ES-I3 (cell line): ENCODE results near the gene XPNPEP3.
"Not testable (repeated sequence)": the region's sequence is repeated elsewhere in the genome, so short reads cannot be mapped to it uniquely, and the experiment has no call there.

Experiments
- H3K36me3 ChIP-seq: 2 replicates; pipeline ENCODE4 v1.6.1; 2013; ENCODE audit warnings: mild to moderate bottlenecking, low read length, control low read depth, moderate library complexity; ENCODE audit not compliant: insufficient read depth
- H3K4me1 ChIP-seq: 2 replicates; pipeline ENCODE4 v1.6.1; 2013; ENCODE audit warnings: mild to moderate bottlenecking, control low read depth, low read length; ENCODE audit not compliant: insufficient read depth
- H3K9ac ChIP-seq: 2 replicates; pipeline ENCODE4 v1.6.1; 2013; ENCODE audit warnings: low read depth, mild to moderate bottlenecking, low read length, moderate library complexity
- H3K9me3 ChIP-seq: 2 replicates; pipeline ENCODE4 v1.6.1; 2013; ENCODE audit warnings: mild to moderate bottlenecking, low read length, moderate library complexity; ENCODE audit not compliant: control insufficient read depth, insufficient read depth

Gene XPNPEP3

GRCh38 chr22:40877488-40877887 lies 20.5 kb downstream of the XPNPEP3 start:
- H3K9me3 ChIP-seq = no peaks in the 10 kb centered on the region
- H3K9ac ChIP-seq = no peak overlapping the region
- peaks cover under 1% of the 10 kb centered on the region; the same call in 1 of the 2 replicates for H3K36me3 ChIP-seq
- no peaks in the 10 kb centered on the region for H3K4me1 ChIP-seq

GRCh38 chr22:40878922-40879321 lies 22.0 kb downstream of the XPNPEP3 start:
- Histone ChIP-seq H3K9me3 (no peaks in the 10 kb centered on the region), H3K36me3 (peaks cover 9% of the 10 kb centered on the region; the same call in 1 of the 2 replicates), H3K4me1 (no peaks in the 10 kb centered on the region), H3K9ac (no peak overlapping the region)

DNA sequence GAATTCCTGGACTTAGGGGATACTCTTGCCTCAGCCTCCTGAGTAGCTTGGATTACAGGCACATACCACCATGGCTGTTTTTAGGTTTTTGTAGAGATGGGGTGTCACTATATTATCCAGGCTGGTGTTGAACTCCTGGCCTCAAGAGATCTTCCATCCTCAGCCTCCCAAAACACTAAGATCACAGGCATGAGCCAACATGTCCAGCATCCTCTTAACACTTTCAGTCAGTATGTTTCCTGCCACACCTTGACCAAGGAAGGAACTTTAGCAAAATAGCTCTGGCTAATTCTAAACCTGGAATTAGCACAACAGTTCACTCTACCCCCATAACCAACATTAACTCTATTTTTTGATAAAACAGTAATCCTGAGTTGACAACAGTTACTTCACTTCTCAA lies 32.2 kb downstream of the XPNPEP3 start:
- Histone ChIP-seq H3K9ac (no peak overlapping the region), H3K36me3 (peaks cover 15% of the 10 kb centered on the region), H3K4me1 (no peaks in the 10 kb centered on the region), H3K9me3 (no peaks in the 10 kb centered on the region)

GRCh38 chr22:40890881-40891280 lies 33.9 kb downstream of the XPNPEP3 start:
- no peak overlapping the region for H3K9ac ChIP-seq
- no peaks in the 10 kb centered on the region for H3K9me3 ChIP-seq
- H3K36me3 ChIP-seq = peaks cover 17% of the 10 kb centered on the region
- H3K4me1 ChIP-seq = no peaks in the 10 kb centered on the region

- no peaks in the 10 kb centered on the region for H3K9me3 ChIP-seq
- no peak overlapping the region for H3K9ac ChIP-seq
- no peaks in the 10 kb centered on the region for H3K4me1 ChIP-seq
- H3K36me3 ChIP-seq = 0 out of 2 replicates have a peak, but pooled peaks cover 2% of the 10 kb centered on the region
Observed at GRCh38 chr22:40894417-40894816, 37.5 kb downstream of the XPNPEP3 start.

GRCh38 chr22:40898850-40899357 lies 42.0 kb downstream of the XPNPEP3 start:
- H3K9me3 ChIP-seq = no peaks in the 10 kb centered on the region
- 0 out of 2 replicates have a peak, but pooled peaks cover 2% of the 10 kb centered on the region for H3K36me3 ChIP-seq
- no peak overlapping the region for H3K9ac ChIP-seq
- H3K4me1 ChIP-seq = no peaks in the 10 kb centered on the region

- peaks cover 5% of the 10 kb centered on the region; the same call in 1 of the 2 replicates for H3K36me3 ChIP-seq
Observed at GRCh38 chr22:40904101-40904500, 47.2 kb downstream of the XPNPEP3 start.

DNA sequence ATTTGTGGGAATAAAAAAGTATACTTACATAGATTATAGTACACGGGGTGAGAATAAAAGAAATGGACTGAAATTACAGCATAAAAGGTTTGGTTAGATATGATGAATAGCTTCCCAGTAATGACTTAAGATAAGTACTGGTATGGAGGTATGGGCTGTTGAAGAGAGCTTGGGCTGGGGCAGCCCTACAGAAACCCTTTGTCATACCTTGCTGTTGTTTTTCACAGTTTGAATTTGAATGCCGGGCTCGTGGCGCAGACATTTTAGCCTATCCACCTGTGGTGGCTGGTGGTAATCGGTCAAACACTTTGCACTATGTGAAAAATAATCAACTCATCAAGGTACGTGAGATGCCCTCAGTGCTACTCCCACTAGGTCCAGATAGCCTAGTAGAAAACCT lies 51.9 kb downstream of the XPNPEP3 start:
- no peak overlapping the region for H3K9ac ChIP-seq
- H3K4me1 ChIP-seq = no peaks in the 10 kb centered on the region
- peaks cover 7% of the 10 kb centered on the region; the same call in 1 of the 2 replicates for H3K36me3 ChIP-seq
- H3K9me3 ChIP-seq = no peaks in the 10 kb centered on the region

More at GRCh38 chr22:40904101-40904500, 47.2 kb downstream of the XPNPEP3 start:
- Histone ChIP-seq H3K4me1 (no peaks in the 10 kb centered on the region), H3K9ac (no peak overlapping the region), H3K9me3 (no peaks in the 10 kb centered on the region)

DNA sequence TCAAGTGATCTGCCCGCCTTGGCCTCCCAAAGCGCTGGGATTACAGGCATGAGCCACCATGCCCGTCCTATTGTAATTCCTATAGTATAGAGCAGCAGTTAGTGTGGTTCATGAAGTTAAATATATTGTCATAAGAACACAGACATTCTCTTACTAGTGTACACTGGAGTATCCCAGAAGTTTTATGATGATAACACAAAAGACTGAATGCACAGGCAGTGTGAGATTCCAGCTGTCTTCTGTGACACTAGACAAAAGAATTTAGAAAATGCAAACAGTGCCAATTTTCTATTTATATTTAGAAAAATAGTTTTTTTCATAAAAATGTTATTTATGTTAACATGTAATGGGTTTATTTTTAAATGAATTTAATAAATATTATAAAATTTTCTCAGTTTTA lies 54.8 kb downstream of the XPNPEP3 start:
- H3K4me1 ChIP-seq = no peaks in the 10 kb centered on the region
- peaks cover 2% of the 10 kb centered on the region; the same call in 1 of the 2 replicates for H3K36me3 ChIP-seq
- no peak overlapping the region for H3K9ac ChIP-seq
- H3K9me3 ChIP-seq = no peaks in the 10 kb centered on the region

GRCh38 chr22:40912987-40913386 lies 56.0 kb downstream of the XPNPEP3 start:
- H3K9me3 ChIP-seq, H3K4me1 ChIP-seq, H3K36me3 ChIP-seq, H3K9ac ChIP-seq: not testable (repeated sequence)

- H3K4me1 ChIP-seq = no peaks in the 10 kb centered on the region
- no peak overlapping the region for H3K9ac ChIP-seq
- peaks cover 14% of the 10 kb centered on the region for H3K36me3 ChIP-seq
- H3K9me3 ChIP-seq = no peaks in the 10 kb centered on the region
Observed at GRCh38 chr22:40919446-40919845, 62.5 kb downstream of the XPNPEP3 start.

DNA sequence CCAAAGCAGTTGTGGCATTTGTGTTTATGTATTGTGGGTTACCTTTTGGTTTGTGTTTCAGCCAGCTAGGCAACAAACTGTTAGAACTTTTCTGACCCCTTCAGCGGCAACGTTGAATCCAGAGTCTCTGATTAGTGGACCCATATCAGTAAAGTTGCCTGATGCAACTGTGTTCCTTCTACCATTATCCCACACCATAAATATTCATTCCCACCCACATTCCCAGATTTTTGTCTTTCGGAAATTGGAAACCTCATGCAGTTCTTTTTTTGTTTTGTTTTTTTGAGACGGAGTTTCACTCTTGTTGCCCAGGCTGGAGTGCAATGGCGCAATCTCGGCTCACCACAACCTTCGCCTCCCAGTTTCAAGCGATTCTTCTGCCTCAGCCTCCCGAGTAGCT lies 63.6 kb downstream of the XPNPEP3 start:
- Histone ChIP-seq H3K4me1 (no peaks in the 10 kb centered on the region), H3K36me3 (peaks cover 15% of the 10 kb centered on the region), H3K9ac (no peak overlapping the region), H3K9me3 (no peaks in the 10 kb centered on the region)

DNA sequence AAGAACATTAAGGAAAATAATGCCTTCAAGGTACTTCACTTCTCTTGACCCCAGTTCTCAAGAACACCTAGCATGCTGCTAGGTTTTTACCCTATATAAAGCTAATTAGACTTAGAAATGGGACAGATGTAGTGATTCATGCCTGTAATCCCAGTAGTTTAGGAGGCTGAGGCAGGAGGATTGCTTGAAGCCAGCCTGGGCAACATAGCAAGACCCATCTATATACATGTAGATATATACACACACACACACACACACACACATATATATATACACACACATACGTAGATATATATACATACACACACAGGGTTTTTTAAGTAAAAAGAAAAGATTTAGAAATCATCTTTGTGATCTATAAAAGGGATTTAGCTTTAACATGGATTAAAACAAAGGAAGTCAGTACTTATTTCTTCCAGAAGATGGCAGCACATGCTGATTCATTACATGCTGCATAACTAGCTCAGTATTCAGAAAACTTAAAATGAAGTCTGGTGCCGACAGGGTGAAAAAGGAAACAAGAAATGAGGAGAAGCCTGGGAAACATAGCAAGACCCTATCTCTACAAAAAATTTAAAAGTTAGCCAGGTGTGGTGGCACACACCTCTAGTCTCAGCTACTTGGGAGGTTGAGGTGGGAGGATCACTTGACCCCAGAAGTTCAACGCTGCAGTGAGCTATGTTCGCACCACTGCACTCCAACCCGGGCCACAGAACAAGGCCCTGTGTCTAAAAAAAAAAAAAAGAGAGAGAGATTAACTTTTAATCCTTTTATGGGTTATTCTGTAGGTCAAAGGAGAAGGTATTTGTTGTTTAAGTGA lies 65.7 kb downstream of the XPNPEP3 start:
- H3K36me3 ChIP-seq = peaks cover 25% of the 10 kb centered on the region
- H3K9me3 ChIP-seq = no peaks in the 10 kb centered on the region
- no peaks in the 10 kb centered on the region for H3K4me1 ChIP-seq
- H3K9ac ChIP-seq = no peak overlapping the region

GRCh38 chr22:40928657-40929056 lies 71.7 kb downstream of the XPNPEP3 start:
- peaks cover 25% of the 10 kb centered on the region for H3K36me3 ChIP-seq
- H3K9ac ChIP-seq = no peak overlapping the region
- H3K9me3 ChIP-seq = no peaks in the 10 kb centered on the region
- H3K4me1 ChIP-seq = no peaks in the 10 kb centered on the region

GRCh38 chr22:40932396-40932795 lies 75.4 kb downstream of the XPNPEP3 start:
- Histone ChIP-seq H3K4me1 (no peaks in the 10 kb centered on the region), H3K9me3 (no peaks in the 10 kb centered on the region), H3K9ac (no peak overlapping the region), H3K36me3 (peaks cover 8% of the 10 kb centered on the region; the same call in 1 of the 2 replicates)
